ENCODE data around the gene RFX8.
"Not testable (repeated sequence)": the region's sequence is repeated elsewhere in the genome, so short reads cannot be mapped to it uniquely, and the experiment has no call there.

The RFX8 gene

DNA sequence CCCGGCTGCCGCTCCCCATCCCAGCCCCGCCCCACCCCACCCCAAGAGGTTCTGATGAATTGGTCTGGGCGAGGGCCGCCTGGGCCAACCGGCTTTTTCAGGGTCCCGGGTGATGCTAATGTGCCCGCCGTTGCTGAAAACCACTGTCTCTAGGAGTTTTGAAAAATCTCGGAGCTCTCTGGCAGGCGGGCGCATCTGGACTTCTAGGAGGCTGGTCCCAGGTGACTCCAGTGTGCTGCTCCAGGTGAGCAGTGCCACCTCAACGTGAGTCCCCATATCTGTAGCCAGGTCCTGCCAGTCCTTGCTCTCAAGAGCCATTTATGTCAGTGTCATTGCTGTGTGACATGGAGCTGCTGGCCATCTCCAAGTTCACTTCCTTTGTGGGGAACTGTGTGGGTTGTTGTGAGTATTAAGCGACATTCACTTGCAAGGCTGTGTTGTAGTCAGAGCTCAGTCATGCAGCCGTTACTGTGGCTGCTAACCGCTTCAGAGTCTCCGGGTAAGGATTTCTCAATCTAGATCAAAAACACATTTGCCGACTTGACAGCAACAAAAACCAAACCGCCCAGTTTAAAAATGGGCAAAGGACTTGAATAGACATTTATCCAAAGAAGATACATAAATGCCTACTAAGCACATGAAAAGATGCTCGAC, at the start of gene RFX8:
TSS of gene RFX8 (minus strand) at position 382 of the 654 bp plus-strand sequence. CDS start 8,264 bp downstream, outside the sequence.
- no peak for DNase-seq

DNA sequence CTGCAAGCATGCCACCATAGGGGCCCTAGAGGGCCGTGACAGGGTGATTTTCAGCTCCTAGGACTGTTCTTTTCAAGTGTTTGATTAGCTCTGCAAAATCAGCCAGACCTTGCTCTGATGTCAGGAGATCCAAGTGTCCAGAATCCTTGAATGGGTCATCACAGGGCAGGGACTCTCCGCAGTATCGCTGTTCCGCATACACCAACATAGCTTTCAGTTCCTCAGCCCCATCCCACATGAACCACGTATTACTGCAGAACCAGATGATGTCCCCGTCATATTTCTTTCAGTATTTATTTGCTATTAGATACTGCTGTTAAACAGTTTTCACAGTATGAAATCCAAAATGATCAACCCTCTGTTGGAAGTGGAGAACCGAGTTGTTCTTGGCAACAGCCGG, 46.6 kb upstream of the RFX8 start:
- no peak for DNase-seq

DNA sequence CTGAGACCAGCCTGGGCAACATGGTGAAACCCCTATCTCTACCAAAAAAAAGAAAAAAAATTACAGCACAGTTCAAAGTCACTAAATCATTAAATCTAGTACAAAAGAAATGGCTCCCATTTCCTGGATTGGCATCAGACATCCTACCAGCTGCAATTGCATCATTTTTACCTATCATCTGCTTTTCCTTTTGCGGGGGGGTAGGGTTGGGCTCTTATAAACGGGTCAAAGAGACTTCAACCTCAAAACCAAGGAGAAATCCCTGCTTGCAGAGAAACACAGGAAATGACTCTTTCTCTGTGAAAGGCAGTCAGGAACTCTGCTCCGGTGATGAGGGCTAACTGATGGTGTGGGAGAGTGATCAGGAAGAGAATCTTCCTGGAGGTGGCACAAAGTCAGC, 45.3 kb upstream of the RFX8 start:
- DNase-seq: no peak

DNA sequence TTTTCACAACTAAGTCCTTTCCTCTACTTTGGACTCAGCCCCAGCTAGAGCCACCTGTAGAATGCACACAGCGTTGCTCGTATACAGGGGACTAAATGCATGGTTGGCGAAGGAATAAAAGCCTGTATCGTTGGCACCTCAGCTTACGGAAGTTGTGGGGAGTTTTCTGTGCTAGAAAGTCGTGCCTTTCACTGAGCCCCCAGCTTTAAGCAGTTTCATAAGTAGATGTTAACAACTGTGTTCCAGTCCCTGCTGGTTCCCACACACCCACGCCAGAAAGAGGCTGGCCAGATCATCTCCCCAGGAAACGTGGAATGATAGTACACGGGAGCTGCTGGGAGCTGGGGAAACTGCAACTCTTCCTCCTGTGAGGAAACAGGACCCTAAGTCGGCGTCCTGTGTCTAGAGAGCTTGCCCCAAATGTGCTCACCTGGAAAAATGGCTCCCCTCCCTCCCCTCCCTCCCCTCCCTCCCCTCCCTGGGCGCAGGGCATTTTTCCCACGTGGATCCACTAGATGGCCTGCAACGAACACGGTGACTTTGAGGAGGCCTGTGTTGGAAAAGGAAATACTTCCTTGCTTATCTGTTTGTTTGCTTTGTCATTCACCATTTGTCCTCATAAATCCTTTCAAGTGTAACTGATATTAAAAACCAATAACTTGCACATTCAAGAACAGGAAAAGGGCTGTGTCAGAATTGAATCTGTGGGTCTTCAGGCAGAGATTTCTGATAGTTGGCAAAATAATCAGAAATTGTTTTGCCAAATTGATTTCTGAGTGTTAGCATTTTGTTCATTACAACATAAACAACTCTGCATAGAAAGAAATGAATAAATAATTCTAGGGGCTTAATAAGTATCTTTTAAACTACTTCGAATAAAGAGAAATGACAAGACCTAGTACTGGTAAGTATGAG, 43.9 kb upstream of the RFX8 start:
- peak; percentile 20 for DNase-seq

DNA sequence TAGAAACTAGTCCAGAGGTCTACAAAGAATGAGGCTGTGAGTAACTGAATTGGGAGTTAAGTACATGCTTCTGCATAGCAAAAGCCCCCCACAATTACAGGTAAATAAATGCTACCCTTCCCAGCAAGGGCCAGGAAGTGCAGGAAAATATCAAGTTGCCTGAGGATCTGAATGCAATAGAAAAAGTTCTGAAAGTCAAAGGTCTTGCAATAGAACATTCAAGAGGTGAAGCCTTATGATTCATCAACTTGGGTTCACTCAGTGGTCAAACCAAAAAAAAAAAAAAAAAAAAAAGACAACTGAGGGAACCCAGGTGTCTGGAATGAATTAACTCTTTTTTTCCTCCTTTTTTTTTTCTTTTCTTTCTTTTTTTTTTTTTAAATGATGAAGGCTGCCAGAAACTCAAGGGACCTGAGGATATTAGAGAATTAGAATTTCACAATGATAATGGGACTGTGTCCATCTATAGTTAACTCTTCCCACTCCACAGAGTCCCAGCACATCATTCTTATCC, 42.9 kb upstream of the RFX8 start:
- no peak for DNase-seq

DNA sequence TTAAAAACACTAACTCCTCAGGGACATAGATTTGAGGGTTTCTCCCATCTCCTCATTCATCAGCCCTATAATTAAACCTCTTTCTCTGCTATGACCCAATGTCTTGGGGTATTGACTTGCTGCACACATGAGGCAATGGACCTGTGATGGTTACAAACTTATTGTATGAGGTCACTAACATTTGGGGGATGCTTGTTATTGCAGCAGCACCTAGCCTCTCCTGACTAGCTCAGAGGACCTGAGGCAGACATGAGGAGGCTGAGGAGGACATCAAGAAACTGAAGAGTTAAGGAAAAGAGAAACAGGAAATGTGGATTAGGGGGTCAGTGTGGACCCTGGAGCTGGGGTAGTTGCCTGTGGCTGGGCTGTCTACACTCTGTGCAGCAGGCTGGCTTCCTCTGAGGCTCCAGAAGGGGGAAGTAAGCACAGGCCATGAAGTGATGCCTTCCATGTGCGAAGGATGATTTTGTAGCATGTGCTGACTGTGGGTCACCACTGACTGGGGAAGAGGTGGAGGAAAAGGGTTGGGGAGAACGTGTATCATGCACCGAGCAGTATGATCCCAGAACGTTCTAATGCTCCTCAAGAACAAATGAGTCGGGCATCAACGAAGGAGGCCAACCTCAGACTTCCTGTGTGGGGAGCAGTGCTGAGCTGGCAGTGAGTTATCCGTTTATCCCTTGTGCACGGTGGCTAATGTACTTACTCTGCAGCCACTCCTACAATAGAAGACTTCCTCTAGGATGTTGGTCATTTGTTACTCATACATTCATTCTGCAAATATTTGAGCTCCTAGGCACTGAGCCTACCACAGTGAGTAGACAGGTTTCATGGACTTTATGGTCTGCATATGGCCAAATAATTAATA, 42.1 kb upstream of the RFX8 start:
- no peak for DNase-seq

DNA sequence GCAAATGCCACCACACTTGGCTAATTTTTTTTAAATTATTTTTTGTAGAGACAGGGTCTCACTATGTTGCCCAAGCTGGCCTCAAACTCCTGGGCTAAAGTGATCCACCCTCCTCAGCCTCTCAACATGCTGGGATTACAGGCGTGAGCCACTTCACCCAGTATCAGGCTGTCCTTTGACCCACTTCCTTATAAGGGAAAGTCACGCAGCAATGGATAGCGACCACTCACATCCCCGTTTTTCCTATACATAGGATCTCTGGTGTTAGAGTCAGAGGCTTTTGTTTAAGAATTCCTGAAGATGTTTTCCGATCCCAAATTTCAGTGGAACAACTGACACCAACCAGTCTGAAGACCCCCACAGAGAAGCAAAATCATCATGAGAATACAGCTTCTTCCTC, 41.4 kb upstream of the RFX8 start:
- no peak for DNase-seq

DNA sequence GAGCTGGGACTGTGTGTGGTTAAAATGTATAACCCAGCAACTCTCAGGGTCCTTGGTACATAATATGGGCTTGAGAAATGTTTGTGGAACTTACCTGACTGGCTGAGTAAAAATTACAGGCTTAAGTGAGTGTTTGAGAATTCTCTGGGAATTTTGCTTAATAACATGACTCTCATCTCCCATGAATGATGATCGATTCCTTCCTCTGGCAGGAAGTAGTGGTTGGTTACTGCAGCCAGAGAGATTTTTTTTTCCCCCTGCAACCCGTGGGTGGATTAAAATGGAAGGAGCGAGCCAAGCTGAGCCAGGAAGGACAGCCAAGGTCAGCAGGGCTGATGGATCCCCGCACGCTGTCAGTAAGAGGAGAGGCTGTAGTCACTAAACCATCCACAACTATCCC, 40.6 kb upstream of the RFX8 start:
- DNase-seq: no peak

DNA sequence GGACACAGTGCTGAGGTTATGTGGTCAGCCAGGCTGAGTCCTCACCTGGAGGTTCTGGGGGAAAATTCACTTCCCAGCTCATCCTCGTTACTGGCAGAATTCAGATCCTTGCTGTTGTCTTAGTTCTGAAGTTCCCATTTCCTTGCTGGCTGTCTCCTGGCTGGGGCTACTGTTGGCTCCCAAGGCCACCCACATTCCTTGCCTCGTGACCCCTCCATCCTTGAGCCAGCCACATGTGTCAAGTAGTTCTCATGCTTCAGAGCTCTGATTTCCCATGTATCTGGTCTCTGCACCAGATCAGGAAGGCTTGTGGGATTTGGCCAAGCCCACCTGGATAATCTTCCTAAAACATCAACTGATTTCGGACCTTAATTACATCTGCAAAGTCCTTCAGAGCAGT, 38.1 kb upstream of the RFX8 start:
- no peak for DNase-seq

DNA sequence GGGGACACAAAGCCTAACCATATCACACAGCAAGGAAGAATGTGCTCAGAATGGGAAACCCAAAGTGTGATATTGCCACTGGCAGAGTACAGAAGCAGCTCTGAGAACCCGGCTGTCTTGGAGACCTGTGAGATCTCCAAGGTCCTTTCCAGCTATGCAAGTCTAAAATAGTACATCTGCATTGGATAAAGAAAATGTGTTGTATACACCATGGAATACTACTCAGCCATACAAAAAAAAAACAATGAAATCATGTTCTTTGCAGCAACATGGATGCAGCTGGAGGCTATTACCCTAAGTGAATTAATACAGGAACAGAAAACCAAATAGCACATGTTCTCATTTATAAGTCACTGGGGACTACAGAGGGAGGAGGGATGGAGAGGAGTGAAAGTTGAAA, 36.5 kb upstream of the RFX8 start:
- DNase-seq: no peak

DNA sequence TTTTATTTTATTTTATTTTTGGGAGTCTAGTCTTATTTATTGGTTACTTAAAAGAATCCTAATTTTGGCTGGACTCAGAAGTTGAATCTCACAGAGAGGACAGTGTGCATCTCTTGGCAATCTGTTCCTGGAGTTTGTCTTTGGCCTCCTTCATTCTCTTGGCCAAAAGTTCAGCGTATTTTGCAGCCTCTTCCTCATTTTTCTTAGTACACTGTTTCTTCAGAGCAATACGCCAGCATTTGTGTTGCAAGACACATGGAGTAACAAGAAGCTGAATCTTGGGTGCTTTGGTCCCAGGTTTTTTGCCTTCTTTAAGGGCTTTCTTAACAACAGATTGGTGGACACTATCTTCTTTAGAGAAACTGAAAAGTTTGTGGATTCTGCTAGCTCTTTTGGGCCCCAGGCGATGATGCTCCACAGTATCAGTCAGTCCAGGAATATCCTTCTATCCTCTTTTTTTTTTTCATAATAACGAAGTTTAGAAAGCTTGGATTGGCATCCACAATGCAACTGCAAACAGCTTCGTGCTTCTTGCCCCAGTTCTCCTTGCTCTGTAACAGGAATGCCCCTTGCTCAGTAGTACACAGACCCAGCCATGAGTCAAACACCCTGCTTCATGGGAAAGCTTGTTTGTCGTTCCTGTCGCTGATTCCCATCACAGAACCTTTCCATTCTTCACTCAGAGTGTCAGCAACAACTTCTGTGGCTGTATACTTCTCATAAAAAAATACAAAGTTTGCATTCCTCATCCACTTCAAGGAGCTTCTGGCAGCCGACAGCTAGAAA, 34.8 kb upstream of the RFX8 start:
- DNase-seq: no peak

DNA sequence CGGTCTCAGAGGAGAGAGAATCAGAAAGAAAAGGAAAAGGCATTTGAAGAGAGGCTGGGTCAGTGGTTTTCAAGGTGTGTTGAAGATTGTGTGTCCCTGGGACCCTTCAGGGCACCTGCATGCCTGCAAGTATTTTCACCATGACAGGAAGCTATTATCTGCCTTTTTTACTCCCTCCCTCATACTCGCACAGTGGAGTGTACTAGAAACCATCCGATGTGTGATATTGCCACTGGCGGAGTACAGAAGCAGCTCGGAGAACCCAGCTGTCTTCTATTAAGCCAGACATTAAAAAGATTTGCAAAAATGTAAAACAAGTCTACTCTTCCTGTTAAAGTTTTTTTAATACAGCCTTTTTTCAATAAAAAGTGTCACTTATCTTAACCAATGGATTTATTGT, 33.7 kb upstream of the RFX8 start:
- DNase-seq: no peak

DNA sequence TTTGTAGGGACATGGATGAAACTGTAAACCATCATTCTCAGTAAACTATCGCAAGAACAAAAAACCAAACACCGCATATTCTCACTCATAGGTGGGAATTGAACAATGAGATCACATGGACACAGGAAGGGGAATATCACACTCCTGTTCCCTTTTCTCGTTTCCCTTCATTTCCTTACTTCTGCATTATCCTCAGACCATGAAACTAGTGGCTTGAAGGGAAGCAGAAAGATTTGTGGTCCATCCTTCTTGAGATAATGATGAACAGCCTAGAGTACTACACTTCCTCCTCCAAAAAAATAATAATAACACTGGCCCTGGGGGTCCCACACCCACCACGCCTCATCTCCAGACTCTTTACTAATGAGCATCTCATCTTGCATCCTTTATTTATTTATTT, 30.4 kb upstream of the RFX8 start:
- not testable (repeated sequence) for DNase-seq

DNA sequence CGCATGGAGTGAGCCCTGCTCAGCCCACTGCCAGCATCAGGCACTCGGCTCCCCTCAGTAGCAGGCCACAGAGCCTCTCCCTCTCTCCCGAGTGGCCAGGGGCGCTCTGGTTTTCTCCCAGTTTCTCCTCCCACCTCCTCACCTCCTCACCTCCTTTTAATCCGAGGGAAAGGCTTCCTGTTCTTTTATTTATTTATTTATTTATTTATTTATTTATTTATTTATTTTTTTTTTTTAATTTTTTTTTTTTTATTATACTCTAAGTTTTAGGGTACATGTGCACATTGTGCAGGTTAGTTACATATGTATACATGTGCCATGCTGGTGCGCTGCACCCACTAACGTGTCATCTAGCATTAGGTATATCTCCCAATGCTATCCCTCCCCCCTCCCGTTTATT, 29.8 kb upstream of the RFX8 start:
- DNase-seq: not testable (repeated sequence)

DNA sequence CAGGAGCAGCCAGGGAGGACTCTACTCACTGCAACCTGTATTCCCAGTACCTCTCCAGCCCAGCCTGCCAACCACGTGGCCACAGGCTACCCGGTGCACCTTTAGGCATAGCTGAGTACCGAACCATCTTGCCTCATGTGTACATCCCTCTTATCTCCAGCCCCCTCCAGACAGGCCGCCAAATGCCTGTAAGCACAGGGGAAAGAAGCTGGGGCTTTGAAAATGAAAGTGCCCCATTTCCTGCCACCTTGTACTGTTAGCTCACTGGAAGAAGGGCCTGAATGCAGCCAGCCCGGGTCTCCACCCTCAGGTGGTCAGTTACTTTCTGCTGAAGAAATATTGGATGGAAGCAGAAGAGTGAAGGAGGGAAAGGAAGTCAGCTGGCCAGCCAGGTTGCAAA, 27.2 kb upstream of the RFX8 start:
- no peak for DNase-seq

DNA sequence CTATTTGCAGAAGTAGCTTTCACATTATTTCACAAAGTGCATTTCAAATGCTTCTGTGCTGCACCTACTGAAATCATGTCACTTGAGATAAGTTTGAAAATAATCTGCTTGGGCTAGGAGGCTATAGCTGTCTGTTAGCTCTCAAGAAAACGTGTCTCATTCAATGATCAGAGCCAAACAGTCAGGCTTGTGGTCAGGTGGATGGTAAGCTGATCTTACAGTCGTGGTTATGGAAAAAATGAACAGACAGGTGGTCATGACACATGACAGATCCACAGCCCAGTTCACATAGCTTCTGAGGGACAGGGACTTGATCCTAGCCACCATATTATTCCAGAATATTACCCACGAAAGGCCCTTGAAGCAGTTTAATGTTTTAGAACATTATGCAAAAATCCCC, 26.5 kb upstream of the RFX8 start:
- peak; percentile 37 for DNase-seq

DNA sequence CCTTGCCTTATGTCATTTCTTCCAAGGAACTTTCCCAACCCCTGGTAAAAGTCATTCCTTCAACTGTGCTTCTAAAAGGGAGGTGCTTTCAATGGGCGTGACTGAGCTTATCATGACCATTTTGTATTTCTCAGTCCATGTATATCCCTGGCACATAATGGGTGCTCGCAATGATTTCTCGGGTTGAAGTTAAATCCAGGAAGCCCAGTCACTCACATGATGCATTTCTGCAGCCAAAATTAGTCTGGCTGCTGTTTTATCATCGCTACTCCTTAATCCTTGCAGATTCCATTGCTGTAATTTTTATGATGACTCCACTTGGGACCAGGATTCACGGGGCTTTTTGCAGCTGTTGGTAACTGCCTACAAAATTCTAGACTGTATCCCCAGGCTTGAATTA, 25.9 kb upstream of the RFX8 start:
- no peak for DNase-seq

DNA sequence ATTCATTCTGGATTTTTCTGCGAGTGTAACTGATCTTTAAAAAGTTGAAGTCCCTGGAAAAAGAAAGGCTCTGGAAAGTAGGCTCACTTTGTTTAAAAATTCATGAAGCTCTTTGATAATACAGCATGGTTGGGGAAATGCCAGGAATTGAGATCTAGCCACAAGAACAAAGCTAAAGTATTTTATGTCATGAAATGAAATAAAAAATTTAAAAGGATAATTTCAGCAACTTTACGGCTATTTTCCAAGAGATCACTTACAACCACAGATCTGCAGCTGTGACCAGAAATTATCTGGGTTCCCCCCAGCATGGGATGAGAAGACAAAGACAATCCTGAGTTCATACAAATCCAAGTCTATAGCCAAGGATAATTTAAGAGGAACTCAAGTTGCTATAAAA, 25.3 kb upstream of the RFX8 start:
- DNase-seq: no peak

DNA sequence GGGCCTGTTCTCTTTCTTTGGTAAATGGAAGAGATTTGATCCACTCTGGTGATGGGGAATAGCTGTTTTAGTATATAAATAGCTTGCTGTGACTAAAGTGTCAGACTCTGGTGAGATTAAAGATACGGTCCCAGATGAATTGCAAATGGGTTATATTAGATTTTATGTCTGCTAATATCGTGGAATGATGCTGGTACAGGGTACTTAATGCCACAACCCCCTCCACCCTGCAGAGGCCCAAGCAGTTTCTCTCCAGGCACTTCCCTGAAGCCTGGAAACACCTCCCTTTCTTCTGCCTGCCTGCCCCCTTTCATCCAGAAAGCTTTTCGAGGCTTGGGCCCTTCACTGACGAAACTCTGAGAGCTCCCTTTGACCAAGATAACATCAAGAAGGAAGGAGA, 21.4 kb upstream of the RFX8 start:
- DNase-seq: no peak

DNA sequence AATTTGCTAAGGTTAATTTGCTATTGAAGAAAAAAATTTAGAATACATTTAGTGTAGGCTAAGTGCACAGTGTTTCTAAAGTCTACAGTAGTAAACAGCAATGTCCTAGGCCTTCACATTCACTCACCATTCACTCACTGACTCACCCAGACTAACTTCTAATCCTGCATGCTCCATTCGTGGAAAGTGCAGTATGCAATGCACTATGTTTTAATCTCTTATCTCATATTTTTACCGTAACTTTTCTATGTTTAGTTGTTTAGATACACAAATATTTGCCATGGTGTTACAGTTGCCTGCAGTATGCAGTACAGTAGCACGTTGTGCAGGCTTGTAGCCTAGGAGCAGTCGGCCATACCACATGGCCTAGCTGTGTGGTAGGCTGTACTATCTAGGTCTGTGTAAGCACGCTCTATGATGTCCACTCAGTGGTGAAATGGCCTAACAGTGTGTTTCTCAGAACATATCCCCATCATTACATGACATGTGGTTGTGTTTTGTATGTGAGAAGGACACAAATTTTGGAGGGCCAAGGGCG, 18.1 kb upstream of the RFX8 start:
- no peak for DNase-seq

DNA sequence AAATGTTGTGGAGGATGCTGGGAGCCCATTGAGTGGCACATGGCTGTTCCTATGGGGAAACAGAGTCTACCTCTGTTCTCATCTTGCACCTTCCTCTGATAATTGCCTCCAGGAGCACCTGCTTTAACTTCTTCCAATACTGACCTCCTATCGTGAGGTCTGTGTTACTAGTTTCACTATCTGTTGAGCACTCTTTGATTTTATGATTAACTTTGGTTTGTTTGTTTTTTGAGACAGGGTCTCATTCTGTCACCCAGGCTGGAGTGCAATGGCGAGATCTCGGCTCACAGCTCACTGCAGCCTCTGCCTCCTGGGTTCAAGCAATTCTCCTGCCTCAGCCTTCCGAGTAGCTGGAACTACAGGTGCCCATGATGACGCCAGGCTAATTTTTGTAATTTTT, 12.1 kb upstream of the RFX8 start:
- DNase-seq: no peak

DNA sequence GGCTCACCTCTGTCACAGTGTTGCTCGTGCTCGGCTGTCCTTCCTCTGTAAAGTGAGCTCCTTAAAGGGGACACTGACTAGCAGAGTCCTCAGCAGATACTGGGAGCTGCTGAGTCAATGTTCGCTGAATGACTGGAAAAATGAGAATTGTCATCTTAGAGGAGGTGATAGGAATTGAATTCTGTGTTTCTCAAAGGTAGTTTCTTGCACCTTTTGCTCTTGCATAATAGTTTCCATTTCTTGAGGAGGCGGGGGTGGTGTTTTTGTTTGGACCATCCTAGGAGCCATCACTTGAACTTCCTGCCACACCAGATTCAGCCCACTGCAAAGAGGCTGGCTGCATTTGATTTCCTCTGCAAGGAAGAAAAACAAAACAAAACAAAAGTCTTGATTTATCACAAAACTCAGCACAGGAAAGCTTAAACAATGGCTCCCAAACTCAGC, 11.4 kb upstream of the RFX8 start:
- no peak for DNase-seq

Measured in NCI-H526 treated with DMSO at 0.1 percent for 48 hours (cell line).